Mononuclear cell (primary cell): Measurements from ENCODE around the gene ATM. TPM values are rescaled to one million over a fixed set of nuclear protein-coding genes. Genes with fewer than 3 reads are reported as not detected.

Experiments used
- total RNA-seq: library from RNA; depleted of rRNA; stranded (reverse); fragments of >200 nt; gene quantifications from one replicate; pipeline ENCODE4 v1.2.3, GENCODE V29; 2012

Gene ATM
- total RNA-seq, 1 donor = 435 TPM

Other genes starting within 250 kb of the ATM start
- 121 TPM for gene CUL5, start 214.2 kb upstream of the ATM start, total RNA-seq
- gene ACAT1, start 101.5 kb upstream of the ATM start, total RNA-seq = 11.2 TPM
- 46.0 TPM for gene NPAT, start 429 bp upstream of the ATM start, total RNA-seq
- gene C11orf65, start 244.5 kb downstream of the ATM start, total RNA-seq = 0.31 TPM